GM12878 (cell line): Measurements from ENCODE around the gene RAPGEF3. TPM values are rescaled to one million over a fixed set of nuclear protein-coding genes. Genes with fewer than 3 reads are reported as not detected.

ENCODE experiments used
- CHD2 ChIP-seq: IDR thresholded peaks from 2 replicates; pipeline ENCODE4 v1.6.1; 2011; ENCODE audit warnings: low read depth, low read length, improper control_type of control experiment, borderline replicate concordance
- CHD4 ChIP-seq: fragments of 200-600 bp; sonication (generic); IDR thresholded peaks from 2 replicates; pipeline ENCODE4 v1.6.1; 2016; ENCODE audit warnings: mild to moderate bottlenecking
- EED ChIP-seq: sonication (generic); IDR thresholded peaks from 2 replicates; pipeline ENCODE4 v1.6.1; 2016; ENCODE audit warnings: antibody characterized with exemption, low read depth
- GABPA ChIP-seq: IDR thresholded peaks from 2 replicates; pipeline ENCODE4 v1.6.1; 2014; ENCODE audit warnings: antibody characterized with exemption, low read depth, mild to moderate bottlenecking, inconsistent platforms
- JUND ChIP-seq: IDR thresholded peaks from 2 replicates; pipeline ENCODE4 v1.6.1; 2012; ENCODE audit warnings: low read depth, mild to moderate bottlenecking, low read length, improper control_type of control experiment, moderate library complexity
- LARP7 ChIP-seq: fragments of 450-650 bp; IDR thresholded peaks from 2 replicates; pipeline ENCODE4 v1.6.1; 2017; ENCODE audit warnings: mild to moderate bottlenecking
- MTA2 ChIP-seq: fragments of 450-650 bp; IDR thresholded peaks from 2 replicates; pipeline ENCODE4 v1.6.1; 2016; ENCODE audit warnings: low read depth, mild to moderate bottlenecking, moderate library complexity
- PAX5 ChIP-seq: IDR thresholded peaks from 2 replicates; pipeline ENCODE4 v1.6.1; 2011; ENCODE audit warnings: low read depth, low read length, borderline replicate concordance
- PAX8 ChIP-seq: fragments of 450-650 bp; IDR thresholded peaks from 2 replicates; pipeline ENCODE4 v1.6.1; 2017; ENCODE audit warnings: mild to moderate bottlenecking, moderate library complexity
- SIX5 ChIP-seq: IDR thresholded peaks from 2 replicates; pipeline ENCODE4 v1.6.1; 2011; ENCODE audit warnings: mild to moderate bottlenecking, low read depth, low read length, moderate library complexity; ENCODE audit not compliant: severe bottlenecking
- SMARCA5 ChIP-seq: fragments of 450-650 bp; IDR thresholded peaks from 2 replicates; pipeline ENCODE4 v1.6.1; 2017; ENCODE audit warnings: mild to moderate bottlenecking
- SRF ChIP-seq, 2 experiments: IDR thresholded peaks; 2 replicates each; pipeline ENCODE4 v1.6.1; 2011; ENCODE audit warnings: low read depth in 2 of 2, low read length in 2 of 2, mild to moderate bottlenecking in 1 of 2, moderate library complexity in 1 of 2
- TCF12 ChIP-seq: IDR thresholded peaks from 2 replicates; pipeline ENCODE4 v1.6.1; 2011; ENCODE audit warnings: low read depth, mild to moderate bottlenecking, low read length
- TCF3 ChIP-seq: IDR thresholded peaks from 2 replicates; pipeline ENCODE4 v1.6.1; 2012; ENCODE audit warnings: low read depth, mild to moderate bottlenecking, low read length, borderline replicate concordance; ENCODE audit not compliant: insufficient read depth
- WRNIP1 ChIP-seq: IDR thresholded peaks from 2 replicates; pipeline ENCODE4 v1.6.1; 2011; ENCODE audit warnings: low read depth, low read length, improper control_type of control experiment, borderline replicate concordance
- YY1 ChIP-seq: IDR thresholded peaks from 2 replicates; pipeline ENCODE4 v1.6.1; 2011; ENCODE audit warnings: low read depth, mild to moderate bottlenecking, low read length
- polyA plus RNA-seq, 11 experiments: library from polyadenylated mRNA; depleted of rRNA in 4 of 11; unstranded in 6 of 11; stranded (reverse) in 5 of 11; fragments of >200 nt; fragmentation: Nextera tagmentation in 4 of 11; fragmentation: Illumina TruSeq in 1 of 11; extraction: Ambion mirVana in 4 of 11; extraction: Trizol in 1 of 11; gene quantifications; 1 replicate in 1 of 11; 2 replicates in 10 of 11; pipeline versions ENCODE4 v1.2.1 to v1.2.3, GENCODE V29; 2011 to 2016; ENCODE audit warnings: inconsistent platforms in 2 of 11, missing spikeins in 2 of 11, low read depth in 1 of 11
- total RNA-seq, 4 experiments: library from RNA; depleted of rRNA in 3 of 4; stranded (reverse); fragments of >200 nt in 3 of 4; fragmentation: Illumina TruSeq in 1 of 4; extraction: Trizol in 1 of 4; gene quantifications; 2 replicates each; pipeline versions ENCODE4 v1.2.1 to v1.2.3, GENCODE V29; 2013 to 2021
- TF ChIP-seq, protein P1 (sequence below): fragments of 450-650 bp; IDR thresholded peaks from 2 replicates; pipeline ENCODE4 v1.6.1; 2017; ENCODE audit warnings: mild to moderate bottlenecking, low read depth, inconsistent platforms; ENCODE audit not compliant: poor library complexity, severe bottlenecking
- TF ChIP-seq, protein P2 (sequence below): fragments of 450-650 bp; IDR thresholded peaks from 2 replicates; pipeline ENCODE4 v1.6.1; 2017; ENCODE audit warnings: low read depth, mild to moderate bottlenecking, moderate library complexity
- TF ChIP-seq, protein P3 (sequence below): IDR thresholded peaks from 2 replicates; pipeline ENCODE4 v1.6.1; 2011; ENCODE audit warnings: mild to moderate bottlenecking, low read depth, low read length, moderate library complexity; ENCODE audit not compliant: insufficient replicate concordance
- TF ChIP-seq, protein P4 (sequence below): fragments of 450-650 bp; IDR thresholded peaks from 2 replicates; pipeline ENCODE4 v1.6.1; 2016; ENCODE audit warnings: mild to moderate bottlenecking

The RAPGEF3 gene
- total and polyA plus RNA-seq, 10 of the 15 experiments (the other 5 are each of a cell fraction or from before 2014, with no cell fraction given) = 0.02 to 0.92 (median 0.31) TPM; not detected in 2

DNA sequence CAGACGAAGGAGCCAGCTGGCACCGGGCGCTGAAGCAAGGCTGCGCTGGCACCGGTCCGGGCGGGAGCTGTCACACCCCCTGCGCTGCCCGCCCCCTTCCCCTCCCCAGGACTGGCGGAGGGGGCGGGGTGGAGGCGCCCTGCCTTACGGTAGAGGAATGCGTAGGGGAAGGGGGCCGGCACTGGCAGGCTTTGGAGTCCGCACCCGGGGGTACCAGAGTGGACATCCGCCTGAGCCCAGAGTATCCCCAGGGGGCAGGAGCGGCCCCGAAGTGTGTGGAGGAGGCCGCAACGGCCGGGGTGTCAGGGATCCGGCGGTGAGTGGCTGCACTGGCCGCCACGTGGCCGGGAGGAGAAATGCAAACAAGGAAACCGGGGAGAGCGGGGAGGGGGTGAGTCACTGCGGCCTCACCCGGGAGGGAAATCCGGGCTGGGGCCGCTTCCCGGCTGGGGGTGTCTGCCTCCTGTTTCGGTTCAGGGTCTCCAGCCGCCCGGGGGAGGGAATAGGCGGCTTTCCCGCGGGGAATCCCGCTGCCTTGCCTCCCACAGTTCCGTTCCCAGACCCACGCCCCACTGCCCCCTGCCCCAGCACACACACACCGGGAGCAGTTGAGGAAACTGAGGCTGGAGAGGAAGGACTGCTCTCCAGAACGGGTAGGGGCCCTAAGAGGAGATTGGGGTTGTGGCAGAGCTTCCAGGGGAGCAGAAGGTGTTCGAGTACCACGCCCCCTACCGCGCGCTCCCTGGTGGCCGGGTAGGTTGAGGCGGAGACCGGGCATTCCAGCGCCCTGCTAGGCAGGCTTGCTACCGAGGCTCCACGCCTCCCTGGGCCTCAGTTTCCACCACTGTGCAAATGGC, at the start of gene RAPGEF3 (continued):
- TF ChIP-seq, protein P1, sequence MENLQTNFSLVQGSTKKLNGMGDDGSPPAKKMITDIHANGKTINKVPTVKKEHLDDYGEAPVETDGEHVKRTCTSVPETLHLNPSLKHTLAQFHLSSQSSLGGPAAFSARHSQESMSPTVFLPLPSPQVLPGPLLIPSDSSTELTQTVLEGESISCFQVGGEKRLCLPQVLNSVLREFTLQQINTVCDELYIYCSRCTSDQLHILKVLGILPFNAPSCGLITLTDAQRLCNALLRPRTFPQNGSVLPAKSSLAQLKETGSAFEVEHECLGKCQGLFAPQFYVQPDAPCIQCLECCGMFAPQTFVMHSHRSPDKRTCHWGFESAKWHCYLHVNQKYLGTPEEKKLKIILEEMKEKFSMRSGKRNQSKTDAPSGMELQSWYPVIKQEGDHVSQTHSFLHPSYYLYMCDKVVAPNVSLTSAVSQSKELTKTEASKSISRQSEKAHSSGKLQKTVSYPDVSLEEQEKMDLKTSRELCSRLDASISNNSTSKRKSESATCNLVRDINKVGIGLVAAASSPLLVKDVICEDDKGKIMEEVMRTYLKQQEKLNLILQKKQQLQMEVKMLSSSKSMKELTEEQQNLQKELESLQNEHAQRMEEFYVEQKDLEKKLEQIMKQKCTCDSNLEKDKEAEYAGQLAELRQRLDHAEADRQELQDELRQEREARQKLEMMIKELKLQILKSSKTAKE = no peak
- TF ChIP-seq LARP7 = no peak
- no peak for TF ChIP-seq MTA2
- no peak for TF ChIP-seq WRNIP1
- TF ChIP-seq PAX8 = no peak
- no peak for TF ChIP-seq TCF12
- TF ChIP-seq CHD2 = no peak
- TF ChIP-seq, protein P2, sequence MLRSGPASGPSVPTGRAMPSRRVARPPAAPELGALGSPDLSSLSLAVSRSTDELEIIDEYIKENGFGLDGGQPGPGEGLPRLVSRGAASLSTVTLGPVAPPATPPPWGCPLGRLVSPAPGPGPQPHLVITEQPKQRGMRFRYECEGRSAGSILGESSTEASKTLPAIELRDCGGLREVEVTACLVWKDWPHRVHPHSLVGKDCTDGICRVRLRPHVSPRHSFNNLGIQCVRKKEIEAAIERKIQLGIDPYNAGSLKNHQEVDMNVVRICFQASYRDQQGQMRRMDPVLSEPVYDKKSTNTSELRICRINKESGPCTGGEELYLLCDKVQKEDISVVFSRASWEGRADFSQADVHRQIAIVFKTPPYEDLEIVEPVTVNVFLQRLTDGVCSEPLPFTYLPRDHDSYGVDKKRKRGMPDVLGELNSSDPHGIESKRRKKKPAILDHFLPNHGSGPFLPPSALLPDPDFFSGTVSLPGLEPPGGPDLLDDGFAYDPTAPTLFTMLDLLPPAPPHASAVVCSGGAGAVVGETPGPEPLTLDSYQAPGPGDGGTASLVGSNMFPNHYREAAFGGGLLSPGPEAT = peak; percentile 48; the same call in 1 of the 2 replicates
- TF ChIP-seq SMARCA5 = 0 out of 2 replicates have a peak, but pooled peaks have one; percentile 12
- no peak for TF ChIP-seq YY1
- TF ChIP-seq PAX5 = no peak
- TF ChIP-seq, protein P3, sequence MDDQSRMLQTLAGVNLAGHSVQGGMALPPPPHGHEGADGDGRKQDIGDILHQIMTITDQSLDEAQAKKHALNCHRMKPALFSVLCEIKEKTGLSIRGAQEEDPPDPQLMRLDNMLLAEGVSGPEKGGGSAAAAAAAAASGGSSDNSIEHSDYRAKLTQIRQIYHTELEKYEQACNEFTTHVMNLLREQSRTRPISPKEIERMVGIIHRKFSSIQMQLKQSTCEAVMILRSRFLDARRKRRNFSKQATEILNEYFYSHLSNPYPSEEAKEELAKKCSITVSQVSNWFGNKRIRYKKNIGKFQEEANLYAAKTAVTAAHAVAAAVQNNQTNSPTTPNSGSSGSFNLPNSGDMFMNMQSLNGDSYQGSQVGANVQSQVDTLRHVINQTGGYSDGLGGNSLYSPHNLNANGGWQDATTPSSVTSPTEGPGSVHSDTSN = no peak
- TF ChIP-seq GABPA = no peak
- peak; percentile 73; the same call in 1 of the 2 replicates for TF ChIP-seq EED
- TF ChIP-seq SIX5 = no peak
- TF ChIP-seq CHD4 = no peak
- peak; percentile 35 to 45; a peak in 1 of 4 replicates for TF ChIP-seq SRF (IDR thresholded peaks at IDR 0.05; ENCODE audit: low read depth in 2 of 2, low read length in 2 of 2)
- no peak for TF ChIP-seq TCF3
- TF ChIP-seq, protein P4, sequence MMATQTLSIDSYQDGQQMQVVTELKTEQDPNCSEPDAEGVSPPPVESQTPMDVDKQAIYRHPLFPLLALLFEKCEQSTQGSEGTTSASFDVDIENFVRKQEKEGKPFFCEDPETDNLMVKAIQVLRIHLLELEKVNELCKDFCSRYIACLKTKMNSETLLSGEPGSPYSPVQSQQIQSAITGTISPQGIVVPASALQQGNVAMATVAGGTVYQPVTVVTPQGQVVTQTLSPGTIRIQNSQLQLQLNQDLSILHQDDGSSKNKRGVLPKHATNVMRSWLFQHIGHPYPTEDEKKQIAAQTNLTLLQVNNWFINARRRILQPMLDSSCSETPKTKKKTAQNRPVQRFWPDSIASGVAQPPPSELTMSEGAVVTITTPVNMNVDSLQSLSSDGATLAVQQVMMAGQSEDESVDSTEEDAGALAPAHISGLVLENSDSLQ = peak; percentile 24; the same call in 1 of the 2 replicates
- no peak for TF ChIP-seq JUND
